Lower leg skin (tissue), 4 donors: Measurements from ENCODE around the gene TET1. TPM values are rescaled to one million over a fixed set of nuclear protein-coding genes. Genes with fewer than 3 reads are reported as not detected.
A peak's percentile ranks its signal among the peaks of the same experiment; 100 is the strongest.
"Not testable (repeated sequence)": the region's sequence is repeated elsewhere in the genome, so short reads cannot be mapped to it uniquely, and the experiment has no call there.

Source experiments
- DNase-seq, 2 donors: peaks; one replicate each; pipeline ENCODE4 v3.0.0-alpha.2; 2019; ENCODE audit warnings: low spot score in 2 of 2
- H3K4me3 ChIP-seq: fragments of 200-600 bp; sonication (generic); 2 replicates; pipeline ENCODE4 v1.5.1; 2017; ENCODE audit warnings: mild to moderate bottlenecking, low read depth; ENCODE audit not compliant: poor library complexity, severe bottlenecking
- POLR2A ChIP-seq, 2 donors: fragments of 450-650 bp; IDR thresholded peaks; one replicate each; pipeline ENCODE4 v1.6.1; 2016 to 2017; ENCODE audit warnings: antibody characterized with exemption in 2 of 2, mild to moderate bottlenecking in 1 of 2, moderate library complexity in 1 of 2
- WGBS, 2 donors: methylation state at CpG; one replicate each; pipeline ENCODE4 v1.1.5; 2018; 5-methylcytosine and 5-hydroxymethylcytosine counted together
- intact Hi-C: fragments of 100-400 bp; cut with DNase I; formaldehyde crosslinking; loops from one replicate; pipeline ENCODE4 v1.15.0; 2023; ENCODE audit warnings: low total_unique reads
- total RNA-seq, 4 donors: library from RNA; depleted of rRNA; stranded (reverse); fragments of >200 nt; gene quantifications; one replicate each; pipeline ENCODE4 v1.1.0, GENCODE V29; 2016
- TF ChIP-seq, protein P1 (sequence below), 3 donors: fragments of 450-650 bp; IDR thresholded peaks; one replicate each; pipeline ENCODE4 v1.5.1; 2016; ENCODE audit warnings: antibody characterized with exemption in 3 of 3, mild to moderate bottlenecking in 3 of 3, moderate library complexity in 2 of 3

Gene TET1
- total RNA-seq, 4 donors from 2014 or later = 1.1 to 3.8 (median 1.9) TPM

DNA sequence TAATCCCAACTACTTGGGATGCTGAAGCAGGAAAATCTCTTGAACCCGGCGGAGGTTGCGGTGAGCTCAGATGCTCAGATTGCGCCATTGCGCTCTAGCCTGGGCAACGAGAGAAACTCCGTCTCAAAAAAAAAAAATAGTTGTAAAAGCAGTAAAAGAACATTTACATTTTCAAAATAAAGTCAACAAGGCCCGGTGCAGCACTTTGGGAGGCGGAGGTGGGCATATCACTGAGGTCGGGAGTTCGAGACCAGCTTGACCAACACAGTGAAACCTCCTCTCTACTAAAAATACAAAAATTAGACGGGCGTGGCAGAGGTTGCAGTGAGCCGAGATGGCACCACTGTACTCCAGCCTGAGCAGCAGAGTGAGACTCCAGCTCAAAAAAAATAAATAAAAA lies 164.9 kb downstream of the TET1 start:
- TF ChIP-seq, protein P1, sequence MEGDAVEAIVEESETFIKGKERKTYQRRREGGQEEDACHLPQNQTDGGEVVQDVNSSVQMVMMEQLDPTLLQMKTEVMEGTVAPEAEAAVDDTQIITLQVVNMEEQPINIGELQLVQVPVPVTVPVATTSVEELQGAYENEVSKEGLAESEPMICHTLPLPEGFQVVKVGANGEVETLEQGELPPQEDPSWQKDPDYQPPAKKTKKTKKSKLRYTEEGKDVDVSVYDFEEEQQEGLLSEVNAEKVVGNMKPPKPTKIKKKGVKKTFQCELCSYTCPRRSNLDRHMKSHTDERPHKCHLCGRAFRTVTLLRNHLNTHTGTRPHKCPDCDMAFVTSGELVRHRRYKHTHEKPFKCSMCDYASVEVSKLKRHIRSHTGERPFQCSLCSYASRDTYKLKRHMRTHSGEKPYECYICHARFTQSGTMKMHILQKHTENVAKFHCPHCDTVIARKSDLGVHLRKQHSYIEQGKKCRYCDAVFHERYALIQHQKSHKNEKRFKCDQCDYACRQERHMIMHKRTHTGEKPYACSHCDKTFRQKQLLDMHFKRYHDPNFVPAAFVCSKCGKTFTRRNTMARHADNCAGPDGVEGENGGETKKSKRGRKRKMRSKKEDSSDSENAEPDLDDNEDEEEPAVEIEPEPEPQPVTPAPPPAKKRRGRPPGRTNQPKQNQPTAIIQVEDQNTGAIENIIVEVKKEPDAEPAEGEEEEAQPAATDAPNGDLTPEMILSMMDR (IDR thresholded peaks at IDR 0.05) = no peak
- no peak for TF ChIP-seq POLR2A (IDR thresholded peaks at IDR 0.05)
- 93 to 95% methylated on average over 14 of the region's 14 CpGs for WGBS, 2 donors
- intact Hi-C loops = no loop called here

DNA sequence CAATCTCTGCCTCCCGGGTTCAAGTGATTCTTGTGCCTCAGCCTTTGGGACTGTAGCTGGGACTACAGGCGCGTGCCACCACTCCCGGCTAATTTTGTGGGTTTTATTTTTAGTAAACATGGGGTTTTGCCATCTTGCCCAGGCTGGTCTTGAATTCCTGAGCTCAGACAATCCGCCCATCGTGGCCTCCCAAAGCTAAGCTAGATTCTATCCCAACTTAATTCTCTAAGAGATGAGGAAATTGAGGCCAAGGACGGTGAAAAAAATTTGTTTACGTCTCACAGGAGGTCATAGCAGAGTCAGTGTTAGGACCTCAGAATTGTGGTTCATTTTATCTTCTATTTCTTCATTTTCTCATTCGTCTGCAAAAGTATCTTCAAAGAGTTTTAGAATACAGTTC lies 167.0 kb downstream of the TET1 start:
- intact Hi-C loops = no loop called here
- peak in 1 of 2 donors; percentile 37 for DNase-seq
- no peak for TF ChIP-seq POLR2A (IDR thresholded peaks at IDR 0.05)
- TF ChIP-seq, protein P1 (IDR thresholded peaks at IDR 0.05) = no peak
- H3K4me3 ChIP-seq = no peak overlapping the region
- WGBS, 2 donors = 63 to 69% methylated on average over 9 of the region's 9 CpGs

More for the DNA sequence above, 164.9 kb downstream of the TET1 start:
- DNase-seq = peak in 1 of 2 donors; percentile 61
- no peak overlapping the region for H3K4me3 ChIP-seq

DNA sequence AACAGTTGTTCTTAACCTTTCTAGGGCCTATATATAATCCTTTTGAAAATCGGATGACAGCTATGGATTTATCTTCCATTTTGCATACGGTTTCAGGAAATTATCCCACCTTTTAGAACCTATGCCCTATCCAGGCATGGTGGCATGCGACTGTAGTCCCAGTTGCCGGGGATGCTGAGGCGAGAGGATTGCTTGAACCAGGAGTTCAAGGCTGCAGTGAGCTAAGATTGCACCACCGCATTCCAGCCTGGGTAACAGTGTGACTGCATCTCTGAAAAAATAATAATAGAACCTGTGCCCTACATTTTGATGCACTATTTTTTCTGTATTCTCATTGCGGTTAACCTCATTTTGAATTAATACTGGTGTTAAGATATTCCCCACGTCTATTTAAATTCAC lies 172.5 kb downstream of the TET1 start:
- DNase-seq = peak in 1 of 2 donors; percentile 25
- intact Hi-C loops = no loop called here
- TF ChIP-seq, protein P1 (IDR thresholded peaks at IDR 0.05) = no peak
- TF ChIP-seq POLR2A (IDR thresholded peaks at IDR 0.05) = no peak
- 93 to 97% methylated on average over 8 of the region's 8 CpGs for WGBS, 2 donors
- no peak overlapping the region for H3K4me3 ChIP-seq

DNA sequence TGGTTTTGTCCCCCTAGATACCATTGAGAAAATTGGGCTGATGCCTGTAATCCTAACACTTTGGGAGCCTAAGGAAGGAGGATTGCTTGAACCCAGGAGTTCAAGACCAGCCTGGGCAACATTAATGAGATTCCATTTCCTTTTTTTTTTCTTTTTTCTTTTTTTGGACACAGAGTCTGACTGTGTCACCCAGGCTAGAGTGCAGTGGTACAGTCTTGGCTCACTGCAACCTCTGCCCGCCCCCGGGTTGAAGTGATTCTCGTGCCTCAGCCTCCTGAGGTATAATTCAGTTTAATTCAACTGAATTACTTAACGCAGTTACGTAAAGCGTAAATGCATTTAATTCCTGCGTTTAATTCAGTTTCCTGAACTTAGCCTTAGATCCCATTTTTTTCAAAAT lies 174.2 kb downstream of the TET1 start:
- no peak for DNase-seq
- no peak overlapping the region for H3K4me3 ChIP-seq
- intact Hi-C loops = no loop called here
- TF ChIP-seq POLR2A (IDR thresholded peaks at IDR 0.05) = no peak
- TF ChIP-seq, protein P1 (IDR thresholded peaks at IDR 0.05) = no peak
- WGBS, 2 donors = 91 to 94% methylated on average over 7 of the region's 7 CpGs

DNA sequence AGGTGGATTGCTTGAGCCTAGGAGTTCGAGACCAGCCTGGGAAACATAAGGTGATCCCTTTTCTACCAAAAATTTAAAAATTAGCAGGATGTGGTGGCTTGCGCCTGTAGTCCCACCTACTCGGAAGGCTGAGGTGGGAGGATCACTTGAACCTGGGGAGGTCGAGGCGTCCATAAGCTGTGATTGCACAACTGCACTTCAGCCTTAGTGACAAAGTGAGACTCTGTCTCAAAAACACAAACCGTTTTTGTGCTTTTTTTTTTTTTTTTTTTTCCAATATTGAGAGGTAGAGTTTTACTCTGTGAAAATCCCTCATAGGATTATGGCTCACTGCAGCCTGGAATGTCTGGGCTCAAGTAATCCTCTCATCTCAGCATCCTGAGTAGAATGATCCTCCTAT lies 175.0 kb downstream of the TET1 start:
- H3K4me3 ChIP-seq = no peak overlapping the region
- intact Hi-C loops = no loop called here
- DNase-seq = no peak
- no peak for TF ChIP-seq POLR2A (IDR thresholded peaks at IDR 0.05)
- TF ChIP-seq, protein P1 (IDR thresholded peaks at IDR 0.05) = no peak
- WGBS, 2 donors = 73 to 75% methylated on average over 6 of the region's 6 CpGs

DNA sequence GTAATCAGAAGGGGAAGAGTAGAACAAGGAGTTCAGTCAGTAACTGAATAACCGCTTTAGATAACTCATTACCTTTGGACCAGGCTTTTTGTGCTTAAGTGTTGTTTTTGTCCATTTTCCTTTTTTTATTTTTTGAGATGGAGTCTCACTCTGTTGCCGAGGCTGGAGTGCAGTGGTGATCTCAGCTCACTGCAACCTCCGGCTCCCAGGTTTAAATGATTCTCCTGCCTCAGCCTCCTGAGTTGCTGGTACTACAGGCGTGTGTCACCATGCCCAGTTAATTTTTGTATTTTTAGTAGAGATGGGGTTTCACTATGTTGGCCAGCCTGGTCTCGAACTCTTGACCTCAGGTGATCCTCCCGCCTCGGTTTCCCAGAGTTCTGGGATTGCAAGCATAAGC lies 175.6 kb downstream of the TET1 start:
- H3K4me3 ChIP-seq, DNase-seq, intact Hi-C loops: not testable (repeated sequence)
- 84 to 99% methylated on average over 6 to 7 of the region's 7 CpGs for WGBS, 2 donors

DNA sequence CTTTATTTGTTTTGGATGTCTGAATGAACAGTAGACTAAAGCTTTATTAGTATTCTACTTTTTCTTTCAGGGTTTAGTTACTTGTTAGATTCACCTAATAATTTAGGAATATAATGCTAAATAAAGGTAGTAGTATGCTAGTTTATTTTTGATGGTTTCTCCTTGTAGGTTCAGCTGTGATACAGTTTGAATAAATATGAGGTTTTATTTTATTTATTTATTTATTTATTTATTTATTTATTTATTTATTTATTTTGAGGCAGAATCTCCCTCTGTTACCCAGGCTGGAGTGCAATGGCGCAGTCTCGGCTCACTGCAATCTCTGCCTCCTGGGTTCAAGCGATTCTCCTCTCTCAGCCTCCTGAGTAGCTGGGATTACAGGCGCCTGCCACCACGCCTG lies 180.5 kb downstream of the TET1 start:
- WGBS, 2 donors = 95 to 97% methylated on average over 5 of the region's 5 CpGs
- DNase-seq, H3K4me3 ChIP-seq, intact Hi-C loops: not testable (repeated sequence)
